Activated CD8-positive, alpha-beta memory T cell treated with anti-CD3 and anti-CD28 coated beads for 36 hours (primary cell): ENCODE data around the gene TC2N. TPM values are rescaled to one million over a fixed set of nuclear protein-coding genes. Genes with fewer than 3 reads are reported as not detected.

Source experiments
- CTCF ChIA-PET: fragments of 350-600 bp; sonication (Branson Sonifier 250); formaldehyde crosslinking; loops from one replicate; lab custom pipeline; 2021; ENCODE audit warnings: antibody characterized with exemption; lab: Charles Lee
- POLR2A ChIA-PET: fragments of 350-600 bp; sonication (Branson Sonifier 250); formaldehyde crosslinking; loops from one replicate; lab custom pipeline; 2021; ENCODE audit warnings: antibody characterized with exemption; lab: Charles Lee
- total RNA-seq, 2 experiments: library from RNA; stranded (reverse); gene quantifications; one replicate each; pipeline ENCODE4 v1.2.3, GENCODE V29; 2021

The TC2N gene
- total RNA-seq, 2 experiments from 2014 or later: 14.6 to 18.5 TPM

GRCh38 chr14:91873471-91874415, 6.4 kb upstream of the TC2N start:
- ChIA-PET POLR2A (no interaction called here), CTCF (no interaction called here)

- CTCF ChIA-PET: no interaction called here
- POLR2A ChIA-PET: interaction anchor here (0.8 to 1.2 kb wide), 2 partner anchors 10 to 37 kb away, joined by 3 read pairs; no protein-coding TSS in a partner anchor
Measured at GRCh38 chr14:91872517-91873470, 5.5 kb upstream of the TC2N start.

GRCh38 chr14:91872011-91872501, 4.7 kb upstream of the TC2N start:
- ChIA-PET CTCF (interaction anchor here (0.7 to 1.2 kb wide), 2 partner anchors 13 to 168 kb away, joined by 3 to 6 read pairs; no protein-coding TSS in a partner anchor), POLR2A (interaction anchor here (0.6 to 1.2 kb wide), 3 partner anchors 9 to 37 kb away, joined by 3 to 4 read pairs (median 3); no protein-coding TSS in a partner anchor)

DNA sequence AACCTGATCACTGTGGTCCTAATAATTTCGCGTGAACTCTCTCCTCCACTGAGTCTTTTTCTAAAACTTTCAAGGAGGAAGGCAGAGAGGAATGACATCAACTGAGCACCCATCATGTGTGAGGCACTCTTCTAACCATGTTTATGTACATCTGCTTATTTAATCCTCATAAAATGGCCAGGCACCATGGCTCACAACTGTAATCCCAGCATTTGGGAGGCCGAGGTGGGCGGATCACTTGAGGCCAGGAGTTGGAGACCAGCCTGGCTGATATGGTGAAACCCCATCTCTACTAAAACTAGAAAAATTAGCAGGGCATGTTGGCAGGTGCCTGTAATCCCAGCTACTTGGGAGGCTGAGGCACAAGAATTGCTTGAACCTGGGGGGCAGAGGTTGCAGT, 4.1 kb upstream of the TC2N start:
- CTCF ChIA-PET: interaction anchor here (0.7 to 1.2 kb wide), 2 partner anchors 13 to 169 kb away, joined by 3 to 6 read pairs; no protein-coding TSS in a partner anchor
- POLR2A ChIA-PET: interaction anchor here (0.8 to 1.2 kb wide), 2 partner anchors 8 to 36 kb away, joined by 3 read pairs; no protein-coding TSS in a partner anchor

- ChIA-PET POLR2A (no interaction called here), CTCF (interaction anchor here (1.2 kb wide), 1 partner anchor 12 kb away, joined by 6 read pairs; no protein-coding TSS in a partner anchor)
Measured at GRCh38 chr14:91870890-91871289, 3.6 kb upstream of the TC2N start.

DNA sequence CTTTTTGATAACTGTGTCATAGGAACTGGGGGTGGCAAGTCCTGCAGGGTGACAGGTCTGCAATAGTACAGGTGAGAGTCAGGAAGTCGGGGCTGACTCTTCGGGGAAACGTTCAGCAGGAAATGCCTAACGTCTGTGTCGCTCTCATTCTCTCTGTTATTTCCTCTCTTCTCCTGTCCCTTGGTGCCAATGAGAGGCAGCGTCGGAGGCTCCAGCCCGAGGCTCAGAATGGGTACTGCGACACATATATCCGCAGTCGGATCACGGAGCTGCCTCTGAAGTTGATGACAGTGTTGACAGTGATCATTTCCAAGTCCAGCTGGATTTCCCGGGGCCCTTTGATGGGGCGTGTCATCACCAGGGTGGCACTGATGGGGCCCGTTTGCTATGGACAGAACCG, 2.7 kb upstream of the TC2N start:
- ChIA-PET POLR2A (interaction anchor here (0.6 kb wide), 1 partner anchor 10 kb away, joined by 7 read pairs; no protein-coding TSS in a partner anchor), CTCF (interaction anchor here (0.9 kb wide), 1 partner anchor 23 kb away, joined by 3 read pairs; no protein-coding TSS in a partner anchor)

DNA sequence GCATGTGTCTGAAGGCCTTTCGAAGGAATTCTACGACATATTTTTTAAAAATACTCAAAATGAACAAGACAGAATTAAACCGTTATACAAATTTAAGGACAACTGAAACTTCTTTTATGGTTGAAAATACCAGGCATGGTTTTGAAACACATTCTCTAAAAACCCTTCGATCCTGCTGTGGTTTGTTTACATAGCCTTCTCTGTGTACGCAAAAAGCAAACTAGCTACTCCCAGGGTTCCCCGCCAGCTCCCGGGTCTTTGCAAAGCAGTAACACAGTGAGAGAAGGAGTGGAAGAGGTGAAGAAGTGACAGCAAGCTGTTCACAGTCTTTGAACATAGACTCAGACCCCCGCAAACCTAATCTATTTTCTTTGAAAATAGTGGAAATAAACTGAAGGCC, 2.2 kb upstream of the TC2N start:
- POLR2A ChIA-PET: no interaction called here
- CTCF ChIA-PET: interaction anchor here (0.9 kb wide), 1 partner anchor 23 kb away, joined by 3 read pairs; no protein-coding TSS in a partner anchor

DNA sequence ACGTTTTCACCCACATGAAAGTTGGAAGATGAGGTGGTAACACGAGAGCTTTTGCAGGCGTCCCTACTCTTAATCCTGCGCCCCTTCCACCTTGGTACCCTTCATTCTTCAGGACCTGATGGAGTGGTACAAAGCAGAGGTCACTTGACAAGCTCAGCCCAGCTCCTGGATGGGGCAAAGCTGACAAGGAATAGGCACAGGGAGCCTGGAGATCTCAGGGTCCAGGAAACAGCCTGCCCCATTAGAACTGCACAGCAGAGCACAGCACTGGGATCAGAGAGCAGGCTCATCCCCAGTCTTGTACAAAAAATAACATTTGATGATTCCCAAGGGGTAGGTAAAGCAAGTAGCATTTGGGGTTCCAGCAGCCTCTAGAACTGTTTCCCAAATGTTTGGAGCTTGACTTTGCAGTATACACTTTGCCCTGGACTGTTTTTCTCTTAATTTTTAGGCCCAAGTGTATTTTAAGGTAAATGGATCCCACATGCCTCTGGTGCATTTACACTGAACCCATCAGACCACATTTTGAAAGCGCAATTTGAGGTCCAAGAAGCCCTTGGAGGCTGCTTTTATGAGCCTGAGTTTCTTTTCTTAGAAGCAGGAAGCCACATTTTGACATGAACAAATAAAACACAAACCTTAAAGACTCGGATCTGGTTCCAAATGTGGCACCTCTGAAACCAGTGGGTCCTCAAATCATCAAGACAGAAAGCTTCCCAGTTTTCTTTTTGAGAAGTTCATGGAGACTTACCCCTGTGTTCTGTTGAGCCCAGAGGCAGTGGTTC, 633 bp downstream of the TC2N start:
- ChIA-PET CTCF (interaction anchor here (1.3 to 1.8 kb wide), 5 partner anchors 8 to 130 kb away, joined by 3 to 4 read pairs (median 3); no protein-coding TSS in a partner anchor), POLR2A (interaction anchor here (1.3 kb wide), 1 partner anchor 174 kb away, joined by 3 read pairs; no protein-coding TSS in a partner anchor)

- ChIA-PET POLR2A (interaction anchor here (1.3 kb wide), 1 partner anchor 174 kb away, joined by 3 read pairs; no protein-coding TSS in a partner anchor), CTCF (interaction anchor here (1.3 to 1.8 kb wide), 3 partner anchors 7 to 131 kb away, joined by 3 to 4 read pairs (median 4); no protein-coding TSS in a partner anchor)
Measured at GRCh38 chr14:91866061-91866460, 1.3 kb downstream of the TC2N start.

GRCh38 chr14:91862417-91862816, 4.9 kb downstream of the TC2N start:
- ChIA-PET POLR2A (interaction anchor here (1.2 kb wide), 1 partner anchor 9 kb away, joined by 3 read pairs; no protein-coding TSS in a partner anchor), CTCF (interaction anchor here (1.2 kb wide), 1 partner anchor 441 kb away, joined by 4 read pairs; no protein-coding TSS in a partner anchor)

DNA sequence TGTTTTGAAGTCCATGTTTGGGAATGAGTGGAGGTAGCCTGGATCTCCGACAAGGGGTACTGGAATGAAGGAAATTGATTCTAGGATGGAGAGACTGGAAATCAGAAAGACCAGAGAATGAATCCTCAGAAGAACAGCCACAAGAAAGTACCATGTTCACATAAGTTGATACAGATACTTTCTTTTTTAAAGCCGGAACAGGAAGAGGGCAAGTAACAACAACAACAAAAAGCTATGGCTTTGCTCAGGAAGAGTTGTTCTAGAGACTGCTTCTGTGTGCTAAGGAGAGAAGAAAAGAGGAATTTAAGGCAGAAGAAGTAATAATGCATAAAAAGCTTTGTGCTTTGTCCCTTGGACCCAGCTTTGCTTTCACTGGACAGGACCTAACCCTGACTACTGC, 6.2 kb downstream of the TC2N start:
- POLR2A ChIA-PET: interaction anchor here (0.6 kb wide), 1 partner anchor 11 kb away, joined by 4 read pairs; no protein-coding TSS in a partner anchor

GRCh38 chr14:91860238-91860637, 7.1 kb downstream of the TC2N start:
- ChIA-PET POLR2A (interaction anchor here (0.6 kb wide), 1 partner anchor 10 kb away, joined by 7 read pairs; no protein-coding TSS in a partner anchor), CTCF (interaction anchor here (1.3 kb wide), 1 partner anchor 69 kb away, joined by 3 read pairs; no protein-coding TSS in a partner anchor)

More for the DNA sequence above, 6.2 kb downstream of the TC2N start:
- CTCF ChIA-PET: no interaction called here

DNA sequence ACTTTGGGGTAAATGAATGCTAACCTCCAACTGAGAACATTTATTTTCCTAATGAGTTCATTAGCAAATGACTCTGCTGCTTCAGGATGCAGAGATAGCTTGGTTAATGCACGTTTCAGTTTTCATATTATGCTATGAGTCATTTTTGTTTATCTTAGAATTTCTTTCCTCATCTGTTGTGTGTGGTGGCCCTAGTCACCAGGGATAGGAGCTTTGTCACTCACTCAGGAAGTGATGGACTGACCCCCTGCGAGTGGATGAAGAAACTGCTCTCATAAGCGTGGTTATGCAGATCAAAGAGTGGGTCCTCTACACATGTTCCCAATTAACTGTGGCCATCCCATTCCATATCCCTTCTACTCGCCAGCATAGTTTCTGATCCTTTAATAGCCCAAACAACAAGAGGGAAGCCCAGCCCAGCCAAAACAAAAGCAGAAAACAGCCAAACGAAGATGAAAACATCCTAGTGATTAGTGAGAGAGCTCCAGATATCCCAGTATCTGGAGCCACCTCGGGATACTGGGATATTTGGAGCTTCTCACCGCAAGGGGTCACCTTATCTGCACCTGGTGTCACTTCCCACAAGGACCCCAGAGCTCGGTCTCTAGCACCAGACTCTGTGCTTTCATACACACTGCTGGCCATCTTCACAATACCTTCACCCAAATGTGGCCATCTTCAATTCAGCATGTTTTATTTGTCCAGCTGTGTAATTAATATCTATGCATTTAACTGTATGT, 8.6 kb downstream of the TC2N start:
- ChIA-PET POLR2A (no interaction called here), CTCF (interaction anchor here (0.8 to 1.4 kb wide), 5 partner anchors 8 to 68 kb away, joined by 3 to 6 read pairs (median 3); partner anchors contain the start of gene TC2N)

- CTCF ChIA-PET: interaction anchor here (1.4 kb wide), 1 partner anchor 13 kb away, joined by 6 read pairs; no protein-coding TSS in a partner anchor
- POLR2A ChIA-PET: no interaction called here
Measured at GRCh38 chr14:91857614-91858013, 9.7 kb downstream of the TC2N start.

- POLR2A ChIA-PET: interaction anchor here (0.6 kb wide), 1 partner anchor 10 kb away, joined by 5 read pairs; no protein-coding TSS in a partner anchor
- CTCF ChIA-PET: interaction anchor here (0.7 to 1.1 kb wide), 2 partner anchors 15 to 57 kb away, joined by 3 read pairs; no protein-coding TSS in a partner anchor
Measured at GRCh38 chr14:91854327-91854934, 12.9 kb downstream of the TC2N start.

DNA sequence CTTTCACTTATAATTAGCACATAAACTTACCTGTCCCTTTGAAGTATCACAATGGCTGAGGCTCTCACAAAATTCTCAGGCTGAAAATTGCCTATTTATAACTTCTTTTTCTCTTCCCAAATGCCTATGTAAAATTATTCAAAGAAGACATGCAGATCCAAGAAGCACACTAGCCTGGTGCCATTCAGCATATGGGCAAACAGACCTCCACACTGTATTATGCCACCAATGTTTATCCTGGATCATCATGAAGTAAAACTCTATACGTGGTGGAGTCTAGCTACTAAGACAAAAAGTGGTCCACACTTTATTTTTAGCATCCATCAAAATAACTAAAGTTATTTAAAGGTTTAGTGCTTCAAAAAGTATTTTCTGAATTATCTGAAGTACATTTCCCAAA, 15.8 kb downstream of the TC2N start:
- CTCF ChIA-PET: no interaction called here
- POLR2A ChIA-PET: no interaction called here
